Left lobe of liver (tissue), 2 donors: ENCODE results near the gene ASPRV1. TPM values are rescaled to one million over a fixed set of nuclear protein-coding genes. Genes with fewer than 3 reads are reported as not detected.

Experiments used
- ATAC-seq: fragments of 200-7000 bp; cut with Tn5 transposase; one replicate; pipeline ENCODE4 v1.9.1; 2020; ENCODE audit warnings: mild to moderate bottlenecking, moderate library complexity
- DNase-seq: peaks from one replicate; pipeline ENCODE4 v3.0.0-alpha.2; 2020; ENCODE audit warnings: low spot score
- total RNA-seq: library from RNA; stranded (reverse); gene quantifications from one replicate; pipeline ENCODE4 v1.2.1, GENCODE V29; 2021
- donor health status: DM: no; HTN: no; CAD: no; lungs with moderate emphysema.
- donor health status: DM: no; HTN: yes; CAD: no.

Gene ASPRV1
- total RNA-seq, 1 donor from 2014 or later: 0.78 TPM

DNA sequence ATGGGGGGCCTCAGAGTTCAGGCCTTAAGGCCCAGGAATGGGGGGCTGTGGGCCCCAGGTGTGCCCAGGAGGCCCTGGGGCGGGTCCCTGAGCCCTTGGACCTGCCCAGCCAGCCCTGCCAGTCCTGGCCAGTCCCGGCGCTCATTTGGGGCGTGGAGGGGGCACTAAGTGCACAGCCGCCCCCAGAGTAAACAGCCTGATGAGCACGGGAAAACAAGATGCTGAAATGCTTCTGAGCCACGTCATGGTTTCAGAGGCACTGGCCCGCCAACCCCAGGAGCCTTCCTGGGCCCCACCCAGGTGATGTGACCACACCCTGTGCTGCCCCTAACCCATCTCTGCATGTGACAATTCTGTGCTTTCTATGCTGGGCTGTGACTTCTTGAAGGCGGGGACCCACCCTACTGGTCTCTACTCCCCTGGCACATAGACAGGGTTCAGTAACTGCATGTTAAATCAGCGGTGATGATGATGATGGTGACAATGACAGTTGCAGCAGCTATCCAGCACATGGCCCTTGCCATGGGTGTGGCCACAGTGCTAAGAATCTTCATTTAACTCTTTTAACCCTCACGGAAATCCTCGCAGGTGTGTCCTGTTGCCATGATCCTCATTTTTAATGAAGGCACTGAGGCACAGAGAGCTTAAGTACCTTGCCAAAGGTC is 28.1 kb upstream of the ASPRV1 start:
- DNase-seq (no peak), ATAC-seq (no peak)

DNA sequence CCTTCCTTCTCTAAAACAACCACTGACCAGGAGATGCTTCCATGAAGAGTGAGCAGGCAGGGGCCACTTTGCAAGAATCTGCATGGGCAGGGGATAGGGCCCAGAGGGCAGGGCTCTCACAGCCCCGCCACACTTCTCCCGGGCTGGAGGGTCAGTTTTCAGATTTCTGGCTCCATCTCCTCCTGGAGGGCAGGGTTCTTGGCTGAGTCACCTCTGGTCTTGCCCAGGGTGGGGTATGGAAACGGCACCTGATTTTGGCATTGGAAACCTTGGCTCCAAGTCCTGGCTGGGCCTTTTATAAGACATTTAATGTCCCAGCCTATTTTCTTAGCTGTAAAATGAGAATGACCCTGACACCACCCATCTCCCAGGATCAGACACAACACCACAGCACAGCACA is 27.6 kb upstream of the ASPRV1 start:
- DNase-seq (no peak), ATAC-seq (no peak)

DNA sequence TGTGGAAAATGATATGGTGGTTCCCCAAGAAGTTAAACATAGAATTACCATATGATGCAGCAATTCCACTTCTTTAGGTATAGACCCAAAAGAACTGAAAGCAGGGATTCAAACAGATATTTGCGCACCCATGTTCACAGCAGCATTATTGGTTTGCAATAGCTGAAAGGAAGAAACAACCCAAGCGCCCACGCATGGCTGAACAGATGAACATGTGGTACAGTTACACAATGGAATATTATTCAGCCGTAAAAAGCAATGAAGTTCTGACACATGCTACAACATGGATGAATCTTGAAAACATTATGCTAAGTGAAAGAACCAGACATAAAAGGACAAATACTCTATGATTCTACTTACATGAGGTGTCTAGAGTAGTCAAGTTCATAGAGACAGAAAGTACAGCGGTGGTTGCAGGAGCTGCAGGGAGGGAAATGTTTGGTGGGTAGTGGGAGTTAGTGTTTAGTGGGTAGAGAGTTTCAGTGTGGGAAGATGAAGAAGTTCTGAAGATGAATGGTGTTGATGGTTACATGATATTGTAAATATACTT is 26.7 kb upstream of the ASPRV1 start:
- ATAC-seq (no peak), DNase-seq (no peak)

DNA sequence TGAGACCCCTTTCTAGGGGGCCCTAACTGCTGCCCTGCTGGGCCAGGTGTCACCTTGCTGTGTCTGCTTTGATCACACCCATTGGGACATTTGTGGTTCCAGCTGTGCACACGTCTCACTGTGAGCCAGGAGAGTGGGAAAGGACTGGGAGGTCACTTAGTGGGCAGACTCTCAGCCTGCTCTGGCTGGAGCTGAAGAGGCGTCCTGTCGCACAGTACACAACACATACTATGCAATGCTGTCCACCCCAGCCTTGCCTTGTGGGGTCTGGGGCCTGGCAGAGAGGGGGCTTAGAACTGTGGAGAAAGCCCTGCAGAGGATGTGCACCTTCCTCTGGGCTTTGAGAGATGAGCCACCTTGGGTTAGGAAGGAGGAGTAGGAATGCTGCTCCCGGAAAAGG is 25.3 kb upstream of the ASPRV1 start:
- ATAC-seq: no peak

GRCh38 chr2:69985688-69986087 is 24.3 kb upstream of the ASPRV1 start:
- peak; percentile 86 for ATAC-seq

More for the DNA sequence above, 25.3 kb upstream of the ASPRV1 start:
- no peak for DNase-seq

DNA sequence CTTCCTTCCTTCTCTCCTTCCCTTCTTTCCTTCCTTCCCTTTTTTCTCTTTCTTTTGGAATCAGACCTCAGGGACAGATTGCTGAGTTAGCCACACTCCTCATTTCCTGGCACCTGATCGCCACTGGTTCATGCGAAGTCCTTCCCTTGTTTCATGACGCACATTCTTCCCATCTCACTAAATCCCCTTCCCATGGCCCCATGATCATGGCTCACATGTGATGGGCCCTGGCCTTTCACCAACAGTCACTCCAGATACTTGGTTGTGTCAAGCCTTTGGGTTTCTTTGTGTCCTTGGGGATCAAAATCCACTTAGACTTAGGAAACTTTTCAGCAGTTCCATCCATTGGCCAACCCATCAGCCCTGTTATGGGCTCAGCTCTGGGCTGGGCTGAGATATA is 23.8 kb upstream of the ASPRV1 start:
- ATAC-seq (no peak), DNase-seq (no peak)

More at GRCh38 chr2:69985688-69986087, 24.3 kb upstream of the ASPRV1 start:
- DNase-seq: peak; percentile 83

DNA sequence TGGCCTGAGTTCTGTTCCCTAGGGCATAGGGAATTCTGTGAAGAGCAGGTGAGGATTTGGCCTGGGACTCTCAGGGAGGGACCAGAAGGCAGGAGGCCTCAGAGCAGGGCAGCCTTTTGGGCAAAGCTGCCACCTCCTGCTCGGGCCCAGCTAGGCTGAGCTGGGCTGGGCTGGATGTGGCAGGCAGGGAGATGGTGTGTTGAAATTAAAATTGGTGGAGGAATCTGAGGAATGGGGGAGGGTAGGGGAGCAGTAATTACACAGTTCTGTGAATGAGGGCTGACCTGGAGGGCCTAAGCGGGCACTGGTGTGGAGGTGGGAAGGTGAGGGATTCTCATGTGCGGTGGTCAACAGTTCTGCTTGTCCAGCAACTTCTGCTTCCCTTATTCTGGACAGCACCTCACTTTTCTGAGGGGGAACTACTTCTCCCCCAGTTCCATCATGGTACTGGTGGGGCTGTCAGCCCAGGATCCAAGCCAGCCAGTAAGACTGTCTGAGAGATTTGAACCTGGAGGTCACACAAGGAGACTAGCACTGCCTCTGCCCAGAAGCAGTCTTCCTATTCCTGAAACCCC is 22.0 kb upstream of the ASPRV1 start:
- DNase-seq (no peak), ATAC-seq (no peak)

GRCh38 chr2:69979902-69980807 is 18.7 kb upstream of the ASPRV1 start:
- ATAC-seq: peak; percentile 56
- DNase-seq: no peak

- ATAC-seq (no peak), DNase-seq (no peak)
Measured at GRCh38 chr2:69977906-69978482, 16.6 kb upstream of the ASPRV1 start.

GRCh38 chr2:69977186-69977585 is 15.8 kb upstream of the ASPRV1 start:
- DNase-seq (no peak), ATAC-seq (no peak)

DNA sequence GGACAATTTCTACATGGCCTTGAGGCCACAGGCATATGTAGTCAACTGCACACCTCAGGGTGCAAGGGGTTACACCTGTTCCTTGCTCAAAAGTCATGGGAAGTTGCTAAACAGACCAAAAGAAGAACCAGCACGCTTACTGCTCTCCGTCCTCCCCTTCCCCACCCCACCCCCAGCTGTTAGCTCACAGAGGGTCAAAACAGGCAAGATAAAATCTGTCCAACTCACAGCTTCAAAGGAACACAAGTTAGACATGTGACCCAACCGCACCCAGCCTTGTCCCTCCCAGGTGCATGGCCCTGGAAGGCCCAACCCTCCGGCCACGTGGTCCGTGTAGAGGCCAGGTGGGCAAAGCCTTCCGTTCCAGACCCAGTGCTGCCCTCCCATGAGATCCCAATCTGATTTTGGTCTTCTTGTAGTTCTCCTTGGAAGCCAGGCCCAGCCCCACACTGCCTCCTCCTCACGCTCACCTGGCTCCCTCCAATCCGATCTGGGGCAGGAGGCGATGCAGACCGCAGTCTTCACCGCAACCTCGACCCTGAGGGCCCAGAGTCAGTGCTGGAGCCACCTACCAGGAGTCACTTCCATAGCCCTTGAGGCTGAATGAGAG is 14.5 kb upstream of the ASPRV1 start:
- DNase-seq (no peak), ATAC-seq (peak; percentile 51)

DNA sequence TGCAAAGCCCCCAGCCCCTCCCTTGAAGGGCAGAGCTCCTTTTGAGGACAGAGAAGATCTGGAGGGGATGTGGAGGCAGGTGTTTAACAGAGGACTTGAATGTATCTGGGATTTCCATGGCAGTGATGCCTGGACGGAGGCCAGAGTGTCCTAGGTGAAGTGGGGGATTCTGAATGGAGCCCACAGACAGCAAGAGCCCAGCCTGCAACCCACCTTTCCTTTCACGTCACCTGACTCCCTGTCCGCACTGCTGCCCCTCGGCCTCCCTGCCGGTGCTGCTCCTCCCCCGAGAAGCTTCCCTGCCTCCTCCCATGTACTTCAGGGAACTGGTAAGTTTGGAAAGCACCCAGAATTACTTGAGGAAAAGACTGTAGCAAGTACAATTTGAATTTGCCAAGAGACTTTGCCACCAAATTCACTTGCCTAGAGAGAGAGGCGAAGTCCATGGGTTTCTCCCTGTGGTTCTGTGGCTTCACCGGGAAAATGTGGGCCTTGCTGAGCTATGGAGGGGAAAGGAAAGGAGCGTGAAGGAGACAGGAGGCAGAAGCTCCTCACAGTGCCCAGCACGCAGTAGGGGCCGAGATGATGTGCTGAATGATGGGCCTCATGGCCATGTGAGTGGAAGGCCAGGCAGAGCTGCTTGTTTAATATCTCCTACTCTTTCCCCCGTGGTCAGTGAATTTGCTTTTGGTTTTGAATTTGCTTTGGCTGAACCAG is 13.9 kb upstream of the ASPRV1 start:
- no peak for ATAC-seq
- no peak for DNase-seq

DNA sequence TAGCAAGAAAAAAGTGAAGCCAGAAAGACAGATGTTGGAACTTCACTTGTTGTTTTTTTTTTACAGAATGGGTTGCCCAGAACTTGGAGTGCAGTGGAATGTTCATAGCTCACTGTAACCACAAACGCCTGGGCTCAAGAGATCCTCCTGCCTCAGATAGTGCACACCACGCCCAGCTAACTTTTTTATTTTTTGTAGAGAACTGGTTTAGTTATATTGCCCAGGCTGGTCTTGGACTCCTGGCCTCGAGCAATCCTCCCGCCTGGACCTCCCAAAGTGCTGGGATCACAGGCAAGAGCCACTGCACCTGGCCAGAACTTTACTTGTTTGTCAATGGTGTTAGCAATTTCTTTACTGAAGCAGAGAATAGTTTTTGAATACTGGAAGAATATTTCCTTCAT is 11.9 kb upstream of the ASPRV1 start:
- no peak for ATAC-seq
- no peak for DNase-seq

DNA sequence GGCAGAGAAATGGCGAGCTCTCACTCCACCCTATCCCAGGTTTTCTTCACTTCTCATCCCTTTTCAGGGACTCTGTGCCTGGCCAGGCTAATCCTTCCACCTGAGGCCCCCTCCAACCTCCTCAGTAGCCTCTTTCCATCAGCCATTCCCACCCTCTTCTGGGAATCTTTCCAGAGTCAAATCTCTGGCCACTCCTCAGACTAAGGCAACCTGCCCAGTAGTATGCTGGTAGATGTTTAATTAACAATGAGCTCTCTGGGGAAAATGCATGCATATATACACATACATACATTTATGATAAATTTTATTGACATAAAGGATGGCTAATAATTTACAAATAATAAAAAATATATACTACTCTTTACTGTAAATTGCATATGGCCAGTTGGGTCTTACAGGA is 11.4 kb upstream of the ASPRV1 start:
- DNase-seq: no peak
- no peak for ATAC-seq

DNA sequence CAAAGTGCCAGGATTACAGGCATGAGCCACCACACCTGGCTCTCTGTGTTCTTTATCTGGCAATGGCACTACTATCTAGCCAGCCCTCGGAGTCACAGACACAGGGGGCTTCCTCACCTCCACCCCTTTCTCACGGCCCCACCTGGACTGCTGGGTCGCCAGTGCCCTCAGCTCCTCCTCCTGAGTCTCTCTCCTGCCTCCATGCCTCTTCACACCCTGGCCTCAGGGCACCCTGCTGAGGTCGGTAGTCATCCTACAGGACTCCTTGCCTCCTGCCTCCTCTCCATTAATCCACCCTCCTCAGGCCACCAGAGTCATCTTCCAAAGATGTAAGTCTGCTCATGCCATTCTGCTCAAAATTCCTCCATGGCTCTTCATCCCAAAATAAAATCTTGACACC is 8.6 kb upstream of the ASPRV1 start:
- ATAC-seq (no peak), DNase-seq (no peak)

GRCh38 chr2:69969126-69969983 is 7.9 kb upstream of the ASPRV1 start:
- DNase-seq: no peak
- ATAC-seq: no peak

DNA sequence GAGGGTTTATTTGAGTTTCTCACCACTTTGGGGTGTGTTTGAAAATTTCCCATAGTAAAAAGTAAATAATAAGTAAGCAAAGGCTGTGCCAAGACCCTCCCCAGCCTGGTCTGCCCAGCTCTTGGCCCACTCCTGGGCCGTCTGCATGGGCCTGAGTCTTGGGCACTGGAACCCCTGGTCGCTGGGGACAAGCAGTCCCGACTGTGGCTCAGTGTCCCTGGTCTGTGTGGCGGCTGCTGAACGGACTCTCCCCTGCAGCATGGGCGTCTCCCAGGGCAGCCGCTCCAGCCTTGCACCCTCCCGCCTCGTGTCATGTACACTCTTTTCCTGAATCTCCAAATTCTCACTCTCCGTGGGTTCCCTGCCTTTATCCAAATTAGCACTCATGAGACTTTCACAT is 7.2 kb upstream of the ASPRV1 start:
- no peak for DNase-seq
- ATAC-seq: no peak

- ATAC-seq: no peak
Measured at GRCh38 chr2:69966496-69966895, 5.1 kb upstream of the ASPRV1 start.

DNA sequence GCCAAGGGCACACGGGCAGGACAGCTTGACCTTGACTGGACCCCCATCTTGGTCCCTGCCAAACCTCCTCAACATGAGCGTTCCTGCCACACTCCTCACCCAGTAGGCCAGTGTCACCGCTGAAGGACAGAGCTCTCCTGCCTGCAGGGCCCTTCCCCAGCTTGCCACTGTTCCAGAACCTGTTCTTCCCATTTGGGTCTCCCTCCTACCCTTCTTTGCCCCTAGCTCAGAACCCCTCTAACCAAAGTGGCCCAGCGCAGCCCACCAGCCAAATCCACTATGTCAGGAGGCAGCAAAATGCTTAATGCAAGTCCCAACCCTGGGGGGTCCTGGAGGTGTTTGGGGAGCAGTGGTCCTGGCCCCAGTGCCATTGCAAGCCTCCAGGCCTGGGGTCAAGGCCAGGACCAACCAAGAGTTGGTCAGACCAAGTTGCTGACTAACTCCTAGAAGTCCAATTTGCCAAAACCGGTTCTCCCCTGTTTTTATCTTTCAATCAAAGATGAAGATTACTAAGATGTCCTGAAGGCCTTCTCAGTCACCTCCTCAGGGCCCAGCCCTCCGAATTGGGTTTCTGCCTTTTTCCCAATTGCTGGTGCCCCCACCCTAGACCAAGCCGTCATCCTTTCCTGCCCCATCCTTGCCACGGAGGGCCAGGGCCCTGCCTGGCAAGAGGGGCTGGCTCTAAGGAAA is 4.5 kb upstream of the ASPRV1 start:
- ATAC-seq: no peak
- no peak for DNase-seq

More at GRCh38 chr2:69966496-69966895, 5.1 kb upstream of the ASPRV1 start:
- no peak for DNase-seq
